ENCODE data around the gene CORO2A.

- TF ChIP-seq MAX (CRISPR knock-in tag; IDR thresholded peaks at IDR 0.05) (no peak), JUN (CRISPR knock-in tag; IDR thresholded peaks at IDR 0.05) (no peak)
- TF ChIP-seq, protein P1, sequence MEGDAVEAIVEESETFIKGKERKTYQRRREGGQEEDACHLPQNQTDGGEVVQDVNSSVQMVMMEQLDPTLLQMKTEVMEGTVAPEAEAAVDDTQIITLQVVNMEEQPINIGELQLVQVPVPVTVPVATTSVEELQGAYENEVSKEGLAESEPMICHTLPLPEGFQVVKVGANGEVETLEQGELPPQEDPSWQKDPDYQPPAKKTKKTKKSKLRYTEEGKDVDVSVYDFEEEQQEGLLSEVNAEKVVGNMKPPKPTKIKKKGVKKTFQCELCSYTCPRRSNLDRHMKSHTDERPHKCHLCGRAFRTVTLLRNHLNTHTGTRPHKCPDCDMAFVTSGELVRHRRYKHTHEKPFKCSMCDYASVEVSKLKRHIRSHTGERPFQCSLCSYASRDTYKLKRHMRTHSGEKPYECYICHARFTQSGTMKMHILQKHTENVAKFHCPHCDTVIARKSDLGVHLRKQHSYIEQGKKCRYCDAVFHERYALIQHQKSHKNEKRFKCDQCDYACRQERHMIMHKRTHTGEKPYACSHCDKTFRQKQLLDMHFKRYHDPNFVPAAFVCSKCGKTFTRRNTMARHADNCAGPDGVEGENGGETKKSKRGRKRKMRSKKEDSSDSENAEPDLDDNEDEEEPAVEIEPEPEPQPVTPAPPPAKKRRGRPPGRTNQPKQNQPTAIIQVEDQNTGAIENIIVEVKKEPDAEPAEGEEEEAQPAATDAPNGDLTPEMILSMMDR (IDR thresholded peaks at IDR 0.05) = no peak
- TF ChIP-seq, protein P2, sequence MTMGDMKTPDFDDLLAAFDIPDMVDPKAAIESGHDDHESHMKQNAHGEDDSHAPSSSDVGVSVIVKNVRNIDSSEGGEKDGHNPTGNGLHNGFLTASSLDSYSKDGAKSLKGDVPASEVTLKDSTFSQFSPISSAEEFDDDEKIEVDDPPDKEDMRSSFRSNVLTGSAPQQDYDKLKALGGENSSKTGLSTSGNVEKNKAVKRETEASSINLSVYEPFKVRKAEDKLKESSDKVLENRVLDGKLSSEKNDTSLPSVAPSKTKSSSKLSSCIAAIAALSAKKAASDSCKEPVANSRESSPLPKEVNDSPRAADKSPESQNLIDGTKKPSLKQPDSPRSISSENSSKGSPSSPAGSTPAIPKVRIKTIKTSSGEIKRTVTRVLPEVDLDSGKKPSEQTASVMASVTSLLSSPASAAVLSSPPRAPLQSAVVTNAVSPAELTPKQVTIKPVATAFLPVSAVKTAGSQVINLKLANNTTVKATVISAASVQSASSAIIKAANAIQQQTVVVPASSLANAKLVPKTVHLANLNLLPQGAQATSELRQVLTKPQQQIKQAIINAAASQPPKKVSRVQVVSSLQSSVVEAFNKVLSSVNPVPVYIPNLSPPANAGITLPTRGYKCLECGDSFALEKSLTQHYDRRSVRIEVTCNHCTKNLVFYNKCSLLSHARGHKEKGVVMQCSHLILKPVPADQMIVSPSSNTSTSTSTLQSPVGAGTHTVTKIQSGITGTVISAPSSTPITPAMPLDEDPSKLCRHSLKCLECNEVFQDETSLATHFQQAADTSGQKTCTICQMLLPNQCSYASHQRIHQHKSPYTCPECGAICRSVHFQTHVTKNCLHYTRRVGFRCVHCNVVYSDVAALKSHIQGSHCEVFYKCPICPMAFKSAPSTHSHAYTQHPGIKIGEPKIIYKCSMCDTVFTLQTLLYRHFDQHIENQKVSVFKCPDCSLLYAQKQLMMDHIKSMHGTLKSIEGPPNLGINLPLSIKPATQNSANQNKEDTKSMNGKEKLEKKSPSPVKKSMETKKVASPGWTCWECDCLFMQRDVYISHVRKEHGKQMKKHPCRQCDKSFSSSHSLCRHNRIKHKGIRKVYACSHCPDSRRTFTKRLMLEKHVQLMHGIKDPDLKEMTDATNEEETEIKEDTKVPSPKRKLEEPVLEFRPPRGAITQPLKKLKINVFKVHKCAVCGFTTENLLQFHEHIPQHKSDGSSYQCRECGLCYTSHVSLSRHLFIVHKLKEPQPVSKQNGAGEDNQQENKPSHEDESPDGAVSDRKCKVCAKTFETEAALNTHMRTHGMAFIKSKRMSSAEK (CRISPR knock-in tag; IDR thresholded peaks at IDR 0.05; ENCODE audit: borderline replicate concordance) = no peak
Measured at GRCh38 chr9:98083061-98083501, 109.4 kb downstream of the CORO2A start.
